Measurements from ENCODE around the gene CPTP.

DNA sequence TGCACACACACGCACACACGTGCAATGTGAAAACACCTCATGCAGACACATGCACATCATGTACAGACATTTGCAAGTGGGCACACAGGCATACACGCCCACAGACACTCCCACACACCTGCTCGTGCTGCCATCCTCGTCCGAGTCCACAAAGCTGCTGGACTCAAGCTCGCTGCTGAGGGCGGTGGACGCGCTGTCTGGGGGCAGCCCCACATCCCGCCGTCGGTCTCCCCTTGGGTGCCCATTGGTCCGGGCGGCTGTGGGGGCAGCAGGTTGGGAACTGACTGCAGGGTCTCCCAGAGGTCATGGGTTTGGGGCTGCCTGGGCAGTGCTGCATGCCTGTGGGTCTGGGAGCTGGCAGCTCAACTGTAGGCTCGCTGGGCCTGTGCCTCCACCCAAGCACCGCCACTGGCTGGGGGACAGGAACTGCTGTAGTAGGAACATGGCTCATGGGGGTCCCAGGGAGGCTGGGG, 17.0 kb downstream of the CPTP start:
- TF ChIP-seq, protein P1, sequence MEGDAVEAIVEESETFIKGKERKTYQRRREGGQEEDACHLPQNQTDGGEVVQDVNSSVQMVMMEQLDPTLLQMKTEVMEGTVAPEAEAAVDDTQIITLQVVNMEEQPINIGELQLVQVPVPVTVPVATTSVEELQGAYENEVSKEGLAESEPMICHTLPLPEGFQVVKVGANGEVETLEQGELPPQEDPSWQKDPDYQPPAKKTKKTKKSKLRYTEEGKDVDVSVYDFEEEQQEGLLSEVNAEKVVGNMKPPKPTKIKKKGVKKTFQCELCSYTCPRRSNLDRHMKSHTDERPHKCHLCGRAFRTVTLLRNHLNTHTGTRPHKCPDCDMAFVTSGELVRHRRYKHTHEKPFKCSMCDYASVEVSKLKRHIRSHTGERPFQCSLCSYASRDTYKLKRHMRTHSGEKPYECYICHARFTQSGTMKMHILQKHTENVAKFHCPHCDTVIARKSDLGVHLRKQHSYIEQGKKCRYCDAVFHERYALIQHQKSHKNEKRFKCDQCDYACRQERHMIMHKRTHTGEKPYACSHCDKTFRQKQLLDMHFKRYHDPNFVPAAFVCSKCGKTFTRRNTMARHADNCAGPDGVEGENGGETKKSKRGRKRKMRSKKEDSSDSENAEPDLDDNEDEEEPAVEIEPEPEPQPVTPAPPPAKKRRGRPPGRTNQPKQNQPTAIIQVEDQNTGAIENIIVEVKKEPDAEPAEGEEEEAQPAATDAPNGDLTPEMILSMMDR (IDR thresholded peaks at IDR 0.05): no peak
- no peak for TF ChIP-seq EZH2 (IDR thresholded peaks at IDR 0.05)

Measured in neural progenitor cell (in vitro differentiated cells).